GM12801 (cell line): ENCODE measurements around the gene BUD23.

Experiments used
- CTCF ChIP-seq: IDR thresholded peaks from one replicate; pipeline ENCODE4 v1.5.1; 2011; ENCODE audit warnings: control low read depth; ENCODE audit not compliant: insufficient read length; ENCODE audit errors: extremely low read depth

BUD23 gene

GRCh38 chr7:73703225-73703624 is 19.8 kb downstream of the BUD23 start:
- TF ChIP-seq CTCF: no peak

GRCh38 chr7:73703757-73704639 is 20.6 kb downstream of the BUD23 start:
- no peak for TF ChIP-seq CTCF

GRCh38 chr7:73704640-73705550 is 21.5 kb downstream of the BUD23 start:
- TF ChIP-seq CTCF: no peak

GRCh38 chr7:73705551-73705920 is 22.1 kb downstream of the BUD23 start:
- TF ChIP-seq CTCF: no peak

- TF ChIP-seq CTCF: no peak
These were observed 23.0 kb downstream of the BUD23 start for GRCh38 chr7:73706126-73707044.

GRCh38 chr7:73707045-73707631 is 23.7 kb downstream of the BUD23 start:
- no peak for TF ChIP-seq CTCF
